H1 (cell line): ENCODE results near the gene C5orf34. TPM values are rescaled to one million over a fixed set of nuclear protein-coding genes. Genes with fewer than 3 reads are reported as not detected.
A peak's percentile ranks its signal among the peaks of the same experiment; 100 is the strongest.

Experiments
- ASH2L ChIP-seq: fragments of 200-600, 300-600 bp; sonication (generic); IDR thresholded peaks from one replicate; pipeline ENCODE4 v1.7.1; 2017; ENCODE audit warnings: low read length
- ATF3 ChIP-seq: IDR thresholded peaks from 2 replicates; pipeline ENCODE4 v1.6.1; 2011; ENCODE audit warnings: low read depth, mild to moderate bottlenecking, low read length; ENCODE audit not compliant: insufficient read depth
- CTCF ChIP-seq, 3 experiments: IDR thresholded peaks; 1 replicate in 2 of 3; 2 replicates in 1 of 3; pipeline versions ENCODE4 v1.5.1 to v1.6.1; 2011; ENCODE audit warnings: low read length in 3 of 3, mild to moderate bottlenecking in 3 of 3, inconsistent platforms in 2 of 3, low read depth in 1 of 3, moderate library complexity in 1 of 3; ENCODE audit not compliant: insufficient read depth in 1 of 3; ENCODE audit errors: control extremely low read depth in 1 of 3
- EP300 ChIP-seq, 2 experiments: IDR thresholded peaks; 1 replicate in 1 of 2; 2 replicates in 1 of 2; pipeline ENCODE4 v1.6.1; 2011 to 2012; ENCODE audit warnings: low read depth in 2 of 2, low read length in 2 of 2, mild to moderate bottlenecking in 2 of 2, borderline replicate concordance in 1 of 2, inconsistent platforms in 1 of 2, moderate library complexity in 1 of 2
- FOSL1 ChIP-seq: IDR thresholded peaks from 2 replicates; pipeline ENCODE4 v1.6.1; 2011; ENCODE audit warnings: mild to moderate bottlenecking, low read depth, low read length, moderate library complexity; ENCODE audit not compliant: insufficient read depth
- GABPA ChIP-seq: IDR thresholded peaks from 2 replicates; pipeline ENCODE4 v1.6.1; 2011; ENCODE audit warnings: mild to moderate bottlenecking, low read length, moderate library complexity, borderline replicate concordance; ENCODE audit not compliant: insufficient read depth
- HDAC6 ChIP-seq: IDR thresholded peaks from one replicate; pipeline ENCODE4 v1.7.1; 2012; ENCODE audit warnings: low read depth, mild to moderate bottlenecking, inconsistent platforms, low read length, moderate library complexity
- KDM4A ChIP-seq: IDR thresholded peaks from one replicate; pipeline ENCODE4 v1.7.1; 2012; ENCODE audit warnings: low read depth, mild to moderate bottlenecking, moderate library complexity, low read length, inconsistent platforms; ENCODE audit not compliant: severe bottlenecking
- MAX ChIP-seq: IDR thresholded peaks from 2 replicates; pipeline ENCODE4 v1.6.1; 2012; ENCODE audit warnings: inconsistent platforms
- NANOG ChIP-seq: IDR thresholded peaks from 2 replicates; pipeline ENCODE4 v1.6.1; 2011; ENCODE audit warnings: low read length, low read depth, mild to moderate bottlenecking, inconsistent platforms; ENCODE audit not compliant: insufficient read depth, poor library complexity, severe bottlenecking
- PHF8 ChIP-seq: fragments of 200-600 bp; sonication (generic); conservative IDR thresholded peaks from 2 replicates; pipeline ENCODE4 v1.7.1; 2012; ENCODE audit warnings: low read depth, mild to moderate bottlenecking, inconsistent platforms, low read length, moderate library complexity
- POLR2A ChIP-seq, 2 experiments: IDR thresholded peaks; 1 replicate in 1 of 2; 2 replicates in 1 of 2; pipeline ENCODE4 v1.6.1; 2011; ENCODE audit warnings: low read depth in 2 of 2, low read length in 2 of 2, mild to moderate bottlenecking in 2 of 2; ENCODE audit errors: control extremely low read depth in 1 of 2
- RAD21 ChIP-seq, 2 experiments: IDR thresholded peaks in 1 of 2; conservative IDR thresholded peaks in 1 of 2; 2 replicates each; pipeline ENCODE4 v1.6.1; 2011; ENCODE audit warnings: low read depth in 2 of 2, low read length in 2 of 2, improper control_type of control experiment in 1 of 2, inconsistent platforms in 1 of 2, mild to moderate bottlenecking in 1 of 2, moderate library complexity in 1 of 2
- SAP30 ChIP-seq: fragments of 300-600 bp; sonication (generic); IDR thresholded peaks from 2 replicates; pipeline ENCODE4 v1.7.1; 2012; ENCODE audit warnings: low read length, moderate library complexity, mild to moderate bottlenecking, inconsistent platforms; ENCODE audit not compliant: insufficient read depth, insufficient replicate concordance
- SIN3A ChIP-seq, 2 experiments: IDR thresholded peaks in 1 of 2; conservative IDR thresholded peaks in 1 of 2; 2 replicates each; pipeline ENCODE4 v1.6.1; 2011 to 2012; ENCODE audit warnings: low read length in 2 of 2, improper control_type of control experiment in 1 of 2, low read depth in 1 of 2, mild to moderate bottlenecking in 1 of 2
- SP1 ChIP-seq: IDR thresholded peaks from 2 replicates; pipeline ENCODE4 v1.6.1; 2011; ENCODE audit warnings: low read depth, low read length
- SP2 ChIP-seq: IDR thresholded peaks from 2 replicates; pipeline ENCODE4 v1.6.1; 2012; ENCODE audit warnings: mild to moderate bottlenecking, low read length, inconsistent platforms
- YY1 ChIP-seq: IDR thresholded peaks from 2 replicates; pipeline ENCODE4 v1.6.1; 2011; ENCODE audit warnings: low read depth, mild to moderate bottlenecking, low read length
- ZNF274 ChIP-seq: IDR thresholded peaks from 2 replicates; pipeline ENCODE4 v1.7.0; 2012; ENCODE audit warnings: low read length, borderline replicate concordance; ENCODE audit errors: extremely low read depth
- polyA plus RNA-seq, 7 experiments: library from polyadenylated mRNA; depleted of rRNA in 3 of 7; stranded (reverse) in 5 of 7; unstranded in 2 of 7; fragments of >200 nt in 5 of 7; fragments of 200-250 nt in 2 of 7; gene quantifications; 1 replicate in 5 of 7; 2 replicates in 1 of 7; 4 replicates in 1 of 7; pipeline versions ENCODE4 v1.2.1 to v1.2.3, GENCODE V29; 2011 to 2013; ENCODE audit warnings: missing spikeins in 2 of 7, mixed read lengths in 2 of 7
- total RNA-seq: library from RNA; stranded (reverse); fragmentation: NEBNext Ultra II Directional; extraction: Animal tissue kit (Norgen Biotek cat#: 25700); gene quantifications from 2 replicates; pipeline ENCODE4 v1.2.1, GENCODE V29; 2021

The C5orf34 gene
- total and polyA plus RNA-seq, 2 of the 8 experiments (the other 6 are each of a cell fraction or from before 2014, with no cell fraction given): 6.8 to 8.6 TPM

- TF ChIP-seq RAD21 (IDR thresholded peaks at IDR 0.05 in 1 of 2, conservative IDR thresholded peaks at IDR 0.05 in 1 of 2; ENCODE audit: low read depth in 2 of 2, low read length in 2 of 2) (no peak), ZNF274 (no peak), ATF3 (no peak), MAX (0 out of 2 replicates have a peak, but pooled peaks have one; percentile 41), HDAC6 (no peak), ASH2L (peak; percentile 95), EP300 (IDR thresholded peaks at IDR 0.05; ENCODE audit: borderline replicate concordance in 1 of 2, low read depth in 2 of 2, low read length in 2 of 2) (no peak), POLR2A (IDR thresholded peaks at IDR 0.05; ENCODE audit: control extremely low read depth in 1 of 2, low read depth in 2 of 2, low read length in 2 of 2) (peak; percentile 89 to 90), SIN3A (conservative IDR thresholded peaks at IDR 0.05 in 1 of 2, IDR thresholded peaks at IDR 0.05 in 1 of 2; ENCODE audit: low read depth in 1 of 2, low read length in 2 of 2) (peak; percentile 10 to 49; a peak in 1 of 4 replicates), NANOG (no peak), CTCF (IDR thresholded peaks at IDR 0.05; ENCODE audit: control extremely low read depth in 1 of 3, insufficient read depth in 1 of 3, low read depth in 1 of 3, low read length in 3 of 3) (no peak), KDM4A (peak; percentile 23), SP1 (peak; percentile 67), PHF8 (peak; percentile 77), FOSL1 (no peak), GABPA (peak; percentile 98), SP2 (peak; percentile 49), YY1 (peak; percentile 82), SAP30 (peak; percentile 72)
Observed at GRCh38 chr5:43514816-43515677, at the start of gene C5orf34 (continued).
